Panc1 (cell line): ENCODE measurements around the gene TUBB8B.
"Not testable (repeated sequence)": the region's sequence is repeated elsewhere in the genome, so short reads cannot be mapped to it uniquely, and the experiment has no call there.

Source experiments
- CTCF ChIP-seq: fragments of 450-650 bp; IDR thresholded peaks from 2 replicates; pipeline ENCODE4 v1.5.1; 2017; ENCODE audit warnings: mild to moderate bottlenecking
- POLR2AphosphoS5 ChIP-seq: IDR thresholded peaks from 2 replicates; pipeline ENCODE4 v1.6.1; 2012; ENCODE audit warnings: mild to moderate bottlenecking, low read depth, low read length, moderate library complexity
- REST ChIP-seq, 2 experiments: IDR thresholded peaks; 2 replicates each; pipeline ENCODE4 v1.6.1; 2011 to 2012; ENCODE audit warnings: low read depth in 2 of 2, control low read depth in 1 of 2, low read length in 1 of 2, mild to moderate bottlenecking in 1 of 2, moderate library complexity in 1 of 2; ENCODE audit not compliant: insufficient read depth in 1 of 2

GRCh38 chr18:97252-97914, 48.0 kb upstream of the TUBB8B start:
- not testable (repeated sequence) for TF ChIP-seq CTCF; REST (IDR thresholded peaks at IDR 0.05; ENCODE audit: insufficient read depth in 1 of 2, low read depth in 2 of 2, low read length in 1 of 2); POLR2AphosphoS5
